Cardiac fibroblast (primary cell): ENCODE measurements around the gene SMYD3.
A peak's percentile ranks its signal among the peaks of the same experiment; 100 is the strongest.

Source experiments
- DNase-seq, 2 donors: peaks; one replicate each; pipeline versions ENCODE4 v3.0.0 to v3.0.0-alpha.2; 2010; ENCODE audit warnings: low read depth in 2 of 2
- H3K4me3 ChIP-seq, 2 donors: replicated peaks in 1 of 2; 1 replicate in 1 of 2; 2 replicates in 1 of 2; pipeline ENCODE4 v1.5.1; 2011; ENCODE audit warnings: low read depth in 2 of 2, low read length in 2 of 2, mild to moderate bottlenecking in 2 of 2, moderate library complexity in 1 of 2
- CTCF ChIP-seq: IDR thresholded peaks from one replicate; pipeline ENCODE4 v1.5.1; 2011; ENCODE audit warnings: low read depth, mild to moderate bottlenecking, low read length, inconsistent platforms

SMYD3 gene

GRCh38 chr1:246397046-246397445 is 110.0 kb downstream of the SMYD3 start:
- H3K4me3 ChIP-seq, result no peak overlapping the region
- DNase-seq, result no peak
- TF ChIP-seq CTCF, result no peak

GRCh38 chr1:246396322-246396721 is 110.8 kb downstream of the SMYD3 start:
- DNase-seq, result no peak
- H3K4me3 ChIP-seq, result no peak overlapping the region
- TF ChIP-seq CTCF, result no peak

GRCh38 chr1:246394121-246394520 is 113.0 kb downstream of the SMYD3 start:
- no peak overlapping the region for H3K4me3 ChIP-seq
- no peak for DNase-seq
- no peak for TF ChIP-seq CTCF

- DNase-seq, result no peak
Observed at GRCh38 chr1:246390855-246391254, 116.2 kb downstream of the SMYD3 start.

GRCh38 chr1:246384616-246385015 is 122.5 kb downstream of the SMYD3 start:
- H3K4me3 ChIP-seq, result no peak overlapping the region
- DNase-seq, result no peak

More at GRCh38 chr1:246390855-246391254, 116.2 kb downstream of the SMYD3 start:
- no peak for TF ChIP-seq CTCF
- H3K4me3 ChIP-seq, result no peak overlapping the region

GRCh38 chr1:246383791-246384190 is 123.3 kb downstream of the SMYD3 start:
- no peak overlapping the region for H3K4me3 ChIP-seq
- DNase-seq, result peak in 1 of 2 donors; percentile 23
- TF ChIP-seq CTCF, result no peak

More at GRCh38 chr1:246384616-246385015, 122.5 kb downstream of the SMYD3 start:
- TF ChIP-seq CTCF, result no peak

- DNase-seq, result peak in 1 of 2 donors; percentile 17
- H3K4me3 ChIP-seq, result no peak overlapping the region
- TF ChIP-seq CTCF, result no peak
Observed at GRCh38 chr1:246383239-246383589, 123.9 kb downstream of the SMYD3 start.
